Muscle of leg (tissue), 11 donors: ENCODE data around the gene SLC40A1. TPM values are rescaled to one million over a fixed set of nuclear protein-coding genes. Genes with fewer than 3 reads are reported as not detected.

ENCODE experiments used
- DNase-seq: peaks from one replicate; pipeline ENCODE4 v3.0.0; 2013
- H3K27ac ChIP-seq: one replicate; pipeline ENCODE4 v1.5.1; 2013; ENCODE audit warnings: mild to moderate bottlenecking, low read length, control low read depth
- H3K27me3 ChIP-seq: one replicate; pipeline ENCODE4 v1.6.1; 2013; ENCODE audit warnings: low read length; ENCODE audit not compliant: control insufficient read depth, insufficient read depth
- H3K36me3 ChIP-seq: one replicate; pipeline ENCODE4 v1.6.1; 2013; ENCODE audit warnings: low read length; ENCODE audit not compliant: control insufficient read depth, insufficient read depth
- H3K4me1 ChIP-seq: one replicate; pipeline ENCODE4 v1.6.1; 2013; ENCODE audit warnings: low read length; ENCODE audit not compliant: control insufficient read depth, insufficient read depth
- H3K4me3 ChIP-seq: one replicate; pipeline ENCODE4 v1.5.1; 2013; ENCODE audit warnings: low read length, control low read depth
- H3K9me3 ChIP-seq: replicated peaks from 2 replicates; pipeline ENCODE4 v1.6.1; 2013; ENCODE audit warnings: low read depth, low read length; ENCODE audit not compliant: control insufficient read depth
- WGBS: methylation state at CpG from one replicate; pipeline ENCODE4 v1.1.5; 2013; ENCODE audit warnings: missing lambda C conversion rate; ENCODE audit not compliant: insufficient coverage; 5-methylcytosine and 5-hydroxymethylcytosine counted together
- polyA plus RNA-seq, 8 donors: library from polyadenylated mRNA; unstranded; fragments of 120-200 nt; gene quantifications; one replicate each; pipeline versions ENCODE4 v1.2.1 to v1.2.3, GENCODE V29; 2013; ENCODE audit warnings: inconsistent platforms in 1 of 8, low replicate concordance in 1 of 8; ENCODE audit not compliant: insufficient read length in 8 of 8, insufficient read depth in 1 of 8
- total RNA-seq: library from RNA; stranded (reverse); fragments of 120-200 nt; gene quantifications from one replicate; pipeline ENCODE4 v1.2.4, GENCODE V29; 2013

SLC40A1 gene
- total and polyA plus RNA-seq, 9 donors = 36.6 to 65.9 (median 45.7) TPM

DNA sequence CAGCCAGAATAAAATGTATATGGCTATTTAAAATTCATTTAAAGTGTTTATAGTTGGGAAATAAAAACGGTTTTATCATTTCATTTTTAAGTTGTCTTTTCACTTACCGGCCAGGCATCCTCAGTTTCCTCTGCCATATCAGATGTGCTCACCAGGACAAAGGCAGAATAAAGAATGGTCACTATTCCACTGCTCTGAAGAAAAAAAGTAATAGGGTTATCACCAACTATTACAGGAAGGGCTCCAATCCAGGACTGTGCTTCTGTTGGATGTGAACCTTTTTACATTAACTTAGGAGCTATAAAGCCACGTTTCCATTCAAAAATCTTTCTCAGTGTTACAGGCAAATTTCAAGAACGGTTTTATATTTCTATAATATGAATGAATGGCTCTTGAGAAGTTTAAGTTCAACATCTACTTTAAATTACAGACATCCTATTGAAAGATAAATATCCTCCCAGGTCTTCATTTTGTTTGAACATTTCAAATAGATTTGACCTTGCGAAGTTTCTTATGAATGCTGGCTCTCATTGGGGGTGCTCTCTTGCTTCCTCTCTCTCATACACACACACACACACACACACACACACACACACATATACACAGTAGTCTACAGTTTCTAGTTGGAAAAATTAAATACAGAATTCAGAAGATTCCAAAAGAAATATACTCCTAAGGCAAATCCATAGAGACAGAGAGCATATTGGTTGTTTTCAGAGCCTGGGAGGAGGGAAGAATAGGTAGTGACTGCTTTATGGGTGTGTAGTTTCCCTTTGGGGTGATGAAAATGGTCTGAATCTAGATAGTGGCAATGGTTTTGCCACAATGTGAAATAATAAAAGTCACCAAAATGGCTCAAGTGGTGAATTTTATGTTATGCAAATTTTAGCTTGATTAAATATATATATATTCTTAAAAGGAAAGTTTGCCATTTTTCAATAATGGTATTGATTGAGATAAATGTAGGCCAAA, 2.9 kb upstream of the SLC40A1 start:
- no peak for DNase-seq
- no CpG with 5 or more reads among the region's 5 CpGs for WGBS

DNA sequence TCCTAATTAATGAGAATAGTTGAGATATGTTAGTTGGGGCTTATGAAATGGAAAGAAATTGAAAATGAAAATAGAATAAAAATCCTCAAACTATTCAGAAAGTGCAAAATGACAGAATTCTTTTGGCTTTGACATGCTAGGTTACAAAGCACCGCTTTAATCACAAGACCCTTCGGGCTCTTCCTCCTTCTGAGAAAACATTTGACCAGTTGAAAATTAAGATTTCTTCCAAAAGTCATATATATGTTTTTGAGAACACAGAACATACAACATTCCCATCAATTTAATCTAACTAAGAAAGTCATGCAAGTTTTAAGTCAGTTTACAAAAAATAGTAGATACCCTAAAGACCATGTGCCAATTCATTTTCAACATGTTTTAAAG, 2.2 kb upstream of the SLC40A1 start:
- Histone ChIP-seq H3K27me3 (peaks cover 4% of the 10 kb centered on the region), H3K36me3 (no peaks in the 10 kb centered on the region), H3K9me3 (no peaks in the 10 kb centered on the region), H3K27ac (no peak overlapping the region), H3K4me3 (no peak overlapping the region), H3K4me1 (peaks cover 10% of the 10 kb centered on the region)
- WGBS = no CpG with 5 or more reads among the region's 2 CpGs
- no peak for DNase-seq

More for the DNA sequence above, 2.9 kb upstream of the SLC40A1 start:
- Histone ChIP-seq H3K27ac (no peak overlapping the region), H3K4me1 (peaks cover 10% of the 10 kb centered on the region), H3K27me3 (peaks cover 4% of the 10 kb centered on the region), H3K36me3 (no peaks in the 10 kb centered on the region), H3K4me3 (no peak overlapping the region), H3K9me3 (no peaks in the 10 kb centered on the region)

DNA sequence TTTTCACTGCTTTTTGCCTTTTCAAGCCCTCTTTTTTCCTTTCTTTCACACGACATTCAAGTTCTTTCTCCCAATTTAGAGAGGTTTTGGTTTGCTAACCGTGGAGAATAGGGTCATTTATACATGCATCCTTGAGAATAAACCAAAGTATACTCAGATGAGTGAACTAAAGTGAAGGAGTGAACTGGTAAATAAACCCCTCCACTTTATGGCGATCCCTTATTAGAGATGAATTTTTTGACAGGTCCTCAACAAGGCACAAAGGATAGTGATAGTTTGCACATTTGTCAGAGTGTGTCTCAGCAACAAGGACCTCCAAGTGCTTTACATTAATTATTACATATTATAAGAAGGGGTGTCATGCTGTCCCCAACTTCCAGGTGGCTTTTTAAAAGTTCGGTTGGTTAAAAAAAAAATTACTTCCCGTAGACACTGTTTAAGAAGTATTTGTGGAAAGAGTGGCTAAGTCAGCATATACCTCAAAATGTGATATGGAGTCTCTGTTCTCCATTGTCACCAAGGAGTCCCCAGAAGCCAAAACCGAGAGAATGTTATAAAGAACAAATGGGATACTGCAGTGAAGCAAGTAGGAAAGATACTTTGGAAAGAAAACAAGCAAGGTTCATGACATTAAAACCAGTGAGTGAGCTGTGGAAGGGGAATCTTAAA, 1.7 kb upstream of the SLC40A1 start:
- H3K4me1 ChIP-seq = peaks cover 10% of the 10 kb centered on the region
- WGBS = 67% methylated on average over 1 of the region's 6 CpGs
- no peak overlapping the region for H3K4me3 ChIP-seq
- H3K27me3 ChIP-seq = peaks cover 4% of the 10 kb centered on the region
- no peak overlapping the region for H3K27ac ChIP-seq
- H3K9me3 ChIP-seq = no peaks in the 10 kb centered on the region
- DNase-seq = no peak
- peaks cover 3% of the 10 kb centered on the region for H3K36me3 ChIP-seq

DNA sequence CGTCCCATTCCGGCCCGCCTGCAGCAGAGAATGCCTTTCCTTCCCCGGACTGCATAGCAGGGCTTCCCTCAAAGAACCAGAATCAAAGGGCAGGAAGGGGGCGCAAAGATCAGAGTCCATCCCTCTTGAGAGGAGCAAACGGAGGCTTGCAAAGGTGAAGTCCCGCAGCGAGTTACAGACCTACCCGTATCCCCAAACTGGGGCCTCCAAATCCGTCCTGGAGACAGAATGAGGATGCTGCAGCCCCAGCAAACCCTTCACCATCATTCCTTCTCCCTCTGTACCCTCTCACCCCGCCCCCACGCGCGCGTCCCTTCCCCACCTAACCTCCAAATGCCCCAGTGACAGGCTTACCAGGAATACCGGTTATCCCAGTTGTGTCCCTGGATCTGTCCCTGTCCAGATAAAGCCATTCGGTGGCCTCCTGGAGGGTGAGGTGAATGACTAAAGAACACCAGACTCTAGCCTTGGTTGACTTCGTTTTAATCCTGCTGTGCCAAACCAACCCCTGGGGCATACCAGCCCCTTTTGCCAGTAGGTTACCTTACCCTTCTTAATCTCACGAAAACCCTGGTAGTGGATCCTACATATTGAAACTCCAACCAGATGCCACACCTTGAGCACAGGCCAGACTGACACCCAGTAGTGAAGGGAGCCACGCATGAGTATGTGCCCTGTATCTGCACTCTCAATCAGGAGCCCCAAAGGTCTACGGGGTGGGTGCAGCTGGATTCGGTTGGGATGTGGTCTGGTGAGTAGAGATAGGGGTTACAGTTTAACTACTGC, 961 bp upstream of the SLC40A1 start:
- 14% methylated on average over 18 of the region's 22 CpGs for WGBS
- peak overlapping the region; percentile 89 for H3K27ac ChIP-seq
- H3K4me1 ChIP-seq = peaks cover 10% of the 10 kb centered on the region
- no peaks in the 10 kb centered on the region for H3K9me3 ChIP-seq
- H3K36me3 ChIP-seq = peaks cover 7% of the 10 kb centered on the region
- peak overlapping the region; percentile 73 for H3K4me3 ChIP-seq
- peaks cover 4% of the 10 kb centered on the region for H3K27me3 ChIP-seq
- DNase-seq = no peak

DNA sequence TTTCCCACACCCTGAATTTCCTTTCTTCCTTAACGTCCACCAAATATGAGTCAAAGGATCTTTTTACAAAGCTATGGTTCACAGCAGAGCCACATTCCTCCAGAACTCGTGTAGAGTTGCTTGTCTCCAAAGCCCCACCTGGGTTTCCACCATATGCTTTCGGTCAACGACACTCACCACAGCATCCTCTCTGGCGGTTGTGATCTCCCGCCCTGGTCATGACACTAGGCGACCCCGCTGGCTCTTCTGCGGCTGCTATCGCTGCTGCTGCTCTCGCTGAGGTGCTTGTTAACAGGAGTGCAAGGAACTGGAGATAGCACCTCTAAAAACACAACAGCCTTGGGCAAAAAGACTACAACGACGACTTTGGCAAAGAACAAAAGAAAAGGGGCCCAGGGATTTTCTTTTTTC, 340 bp downstream of the SLC40A1 start:
- Histone ChIP-seq H3K27me3 (peaks cover 4% of the 10 kb centered on the region), H3K4me1 (peaks cover 10% of the 10 kb centered on the region), H3K36me3 (peaks cover 7% of the 10 kb centered on the region), H3K9me3 (no peaks in the 10 kb centered on the region), H3K4me3 (peak overlapping the region; percentile 73), H3K27ac (peak overlapping the region; percentile 82)
- no peak for DNase-seq
- 0% methylated on average over 4 of the region's 13 CpGs for WGBS

DNA sequence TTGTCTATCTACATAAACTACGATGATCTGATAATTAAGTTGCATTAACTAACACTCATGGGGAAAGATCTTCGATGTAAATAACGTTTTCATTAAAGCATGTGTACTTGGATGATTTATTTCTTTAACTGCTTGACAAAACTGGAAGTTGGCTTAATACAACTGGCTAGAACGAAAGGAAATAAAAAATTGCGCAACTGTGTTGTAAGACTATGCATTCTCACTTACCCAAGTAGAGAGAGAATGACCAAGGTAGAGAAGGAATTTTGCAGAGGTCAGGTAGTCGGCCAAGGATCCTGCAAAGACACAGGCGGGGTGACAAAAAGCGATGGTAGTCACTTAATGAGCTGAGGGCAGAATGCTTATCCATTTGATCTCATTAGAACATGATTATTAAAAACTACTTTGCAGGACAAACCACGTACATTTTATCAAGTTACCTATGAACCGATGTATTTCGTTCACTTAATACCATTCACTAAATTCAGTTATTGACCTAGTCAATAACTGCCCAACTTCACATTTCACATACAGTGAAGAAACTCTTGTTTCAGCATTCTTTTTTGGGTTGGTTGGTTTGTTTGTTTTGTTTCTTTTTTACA, 900 bp downstream of the SLC40A1 start:
- Histone ChIP-seq H3K27me3 (peaks cover 4% of the 10 kb centered on the region), H3K4me1 (peaks cover 10% of the 10 kb centered on the region), H3K9me3 (no peaks in the 10 kb centered on the region), H3K36me3 (peaks cover 12% of the 10 kb centered on the region), H3K27ac (no peak overlapping the region), H3K4me3 (peak overlapping the region; percentile 73)
- peak; percentile 61 for DNase-seq
- 71% methylated on average over 1 of the region's 11 CpGs for WGBS

DNA sequence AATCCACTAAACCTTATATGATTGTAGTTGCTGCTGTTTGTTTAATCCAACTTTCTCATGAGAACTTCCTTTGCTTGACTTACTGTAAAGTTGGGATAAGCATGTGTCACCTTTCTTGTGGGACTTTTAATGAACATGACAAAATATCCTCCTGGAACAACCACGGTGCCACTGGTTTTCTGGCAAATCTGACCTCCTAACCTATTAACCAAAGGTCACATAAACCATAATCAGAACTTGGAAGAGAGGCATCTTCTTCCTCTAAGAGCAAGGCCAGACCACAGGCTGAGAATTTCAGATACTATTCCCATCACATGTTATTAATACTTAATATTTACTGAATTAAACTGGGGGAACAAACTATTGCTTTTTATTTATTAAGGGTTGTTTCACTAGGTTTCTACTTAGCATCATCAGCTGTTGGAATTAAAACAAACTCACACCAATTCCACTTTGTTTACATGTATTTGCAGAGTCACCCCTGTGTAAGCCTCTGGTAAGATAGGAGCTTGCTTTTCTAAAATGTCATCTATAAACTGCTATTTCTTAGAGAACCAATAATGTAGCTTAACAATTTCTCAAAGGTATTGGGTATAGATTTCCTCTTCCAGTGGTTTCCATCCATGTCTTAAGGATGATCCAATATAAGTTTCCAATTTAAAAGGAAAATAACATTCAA, 2.2 kb downstream of the SLC40A1 start:
- Histone ChIP-seq H3K9me3 (no peaks in the 10 kb centered on the region), H3K27me3 (peaks cover 4% of the 10 kb centered on the region), H3K27ac (no peak overlapping the region), H3K36me3 (peaks cover 13% of the 10 kb centered on the region), H3K4me1 (peaks cover 10% of the 10 kb centered on the region), H3K4me3 (peak overlapping the region; percentile 3)
- no CpG with 5 or more reads among the region's 1 CpG for WGBS
- no peak for DNase-seq

DNA sequence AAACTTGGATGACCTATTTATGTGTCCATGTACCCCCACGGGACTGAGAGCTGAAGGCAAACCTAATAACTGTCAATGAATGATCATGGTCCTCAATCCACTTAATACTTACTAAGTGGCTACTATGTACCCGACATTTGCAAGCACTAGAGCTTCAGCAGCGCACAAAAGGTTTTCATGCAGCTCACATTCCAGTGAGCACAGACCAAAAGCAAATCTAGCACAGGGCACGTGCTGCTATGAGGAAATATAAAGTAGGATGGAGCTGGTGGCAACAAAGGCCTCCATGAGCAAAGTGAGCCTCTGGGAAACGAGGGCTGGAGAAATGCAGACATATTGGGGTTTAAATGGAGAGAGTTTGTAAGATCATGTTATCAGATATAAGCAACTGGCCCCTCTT, 3.5 kb downstream of the SLC40A1 start:
- no peak overlapping the region for H3K4me3 ChIP-seq
- no peak for DNase-seq
- no peak overlapping the region for H3K27ac ChIP-seq
- peaks cover 4% of the 10 kb centered on the region for H3K27me3 ChIP-seq
- H3K9me3 ChIP-seq = no peaks in the 10 kb centered on the region
- peaks cover 10% of the 10 kb centered on the region for H3K4me1 ChIP-seq
- peaks cover 14% of the 10 kb centered on the region for H3K36me3 ChIP-seq
- 83% methylated on average over 1 of the region's 5 CpGs for WGBS

DNA sequence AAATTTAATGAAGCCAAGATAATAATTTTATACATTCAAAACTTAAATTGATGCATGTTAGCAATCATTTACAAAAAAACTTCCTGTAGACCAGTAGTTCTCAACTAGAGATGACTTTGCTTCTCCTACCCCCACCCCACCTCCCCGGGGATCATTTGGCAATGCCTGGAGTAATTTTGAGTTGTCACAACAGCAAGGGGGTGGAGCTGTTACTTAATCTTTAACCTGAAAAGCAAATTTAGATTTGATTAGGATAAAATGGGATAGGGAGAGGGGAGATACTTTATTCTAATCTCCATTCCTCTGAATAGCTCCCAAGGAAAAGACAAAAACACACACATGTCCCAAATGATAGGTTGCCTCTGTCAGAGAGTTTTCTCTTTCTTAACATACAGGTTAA, 4.2 kb downstream of the SLC40A1 start:
- no CpG with 5 or more reads among the region's 1 CpG for WGBS
- Histone ChIP-seq H3K27me3 (peaks cover under 1% of the 10 kb centered on the region), H3K9me3 (no peaks in the 10 kb centered on the region), H3K36me3 (peaks cover 14% of the 10 kb centered on the region), H3K4me1 (peaks cover 5% of the 10 kb centered on the region), H3K27ac (peak overlapping the region; percentile 4), H3K4me3 (no peak overlapping the region)
- DNase-seq = no peak
